Activated CD4-positive, alpha-beta T cell treated with anti-CD3 and anti-CD28 coated beads for 4 hours (primary cell): ENCODE data around the gene LRMDA.

Experiments
- DNase-seq, 2 donors: peaks; one replicate each; pipeline ENCODE4 v3.0.0-alpha.2; 2020

LRMDA gene

GRCh38 chr10:75477680-75478079, 46.3 kb downstream of the LRMDA start:
- DNase-seq: no peak

GRCh38 chr10:75480374-75480773, 49.0 kb downstream of the LRMDA start:
- no peak for DNase-seq

- no peak for DNase-seq
Measured at GRCh38 chr10:75483188-75483587, 51.8 kb downstream of the LRMDA start.

GRCh38 chr10:75484717-75485116, 53.3 kb downstream of the LRMDA start:
- no peak for DNase-seq

- no peak for DNase-seq
Measured at GRCh38 chr10:75486591-75486990, 55.2 kb downstream of the LRMDA start.

- DNase-seq: no peak
Measured at GRCh38 chr10:75487087-75487754, 55.8 kb downstream of the LRMDA start.

- DNase-seq: no peak
Measured at GRCh38 chr10:75487755-75488125, 56.3 kb downstream of the LRMDA start.

GRCh38 chr10:75492173-75492925, 60.9 kb downstream of the LRMDA start:
- no peak for DNase-seq

GRCh38 chr10:75493464-75493863, 62.0 kb downstream of the LRMDA start:
- DNase-seq: no peak

- DNase-seq: no peak
Measured at GRCh38 chr10:75495434-75496190, 64.2 kb downstream of the LRMDA start.

- no peak for DNase-seq
Measured at GRCh38 chr10:75496191-75496567, 64.8 kb downstream of the LRMDA start.

GRCh38 chr10:75497997-75498883, 66.8 kb downstream of the LRMDA start:
- DNase-seq: no peak

GRCh38 chr10:75498884-75499350, 67.5 kb downstream of the LRMDA start:
- no peak for DNase-seq

- no peak for DNase-seq
Measured at GRCh38 chr10:75499556-75500160, 68.2 kb downstream of the LRMDA start.

GRCh38 chr10:75502389-75502788, 71.0 kb downstream of the LRMDA start:
- DNase-seq: no peak

- no peak for DNase-seq
Measured at GRCh38 chr10:75502838-75503237, 71.4 kb downstream of the LRMDA start.

- DNase-seq: no peak
Measured at GRCh38 chr10:75505293-75505692, 73.9 kb downstream of the LRMDA start.

GRCh38 chr10:75505840-75506506, 74.5 kb downstream of the LRMDA start:
- no peak for DNase-seq

- no peak for DNase-seq
Measured at GRCh38 chr10:75506930-75507329, 75.5 kb downstream of the LRMDA start.

- no peak for DNase-seq
Measured at GRCh38 chr10:75507469-75507868, 76.0 kb downstream of the LRMDA start.

- no peak for DNase-seq
Measured at GRCh38 chr10:75508239-75508813, 76.9 kb downstream of the LRMDA start.
